IMR-90 (cell line): Measurements from ENCODE around the gene FNDC10. TPM values are rescaled to one million over a fixed set of nuclear protein-coding genes. Genes with fewer than 3 reads are reported as not detected.

Source experiments
- ATAC-seq: fragments of 200-7000 bp; cut with Tn5 transposase; 2 replicates; pipeline ENCODE4 v1.9.1; 2020; ENCODE audit warnings: low read depth, mild to moderate bottlenecking, moderate library complexity
- BruUV-seq: library from RNA; stranded (reverse); fragments of 400-500 nt; replicated peaks from 2 replicates; lab custom pipeline; 2021; lab: Mats Ljungman, UMichigan
- CTCF ChIA-PET: fragments of 300-600 bp; formaldehyde crosslinking; extraction: SDS; loops from one replicate; lab custom pipeline; 2021; ENCODE audit warnings: antibody characterized with exemption; lab: Yijun Ruan, JAX
- POLR2A ChIA-PET: fragments of 300-600 bp; sonication (Branson Sonifier 250); formaldehyde crosslinking; loops from one replicate; lab custom pipeline; 2022; ENCODE audit warnings: antibody characterized with exemption; ENCODE audit not compliant: unreplicated experiment; lab: Charles Lee
- DNase-seq: peaks from one replicate; pipeline ENCODE4 v3.0.0; 2013
- H2AFZ ChIP-seq: replicated peaks from 2 replicates; pipeline ENCODE3; 2013; ENCODE audit warnings: low read length, mild to moderate bottlenecking; ENCODE audit not compliant: poor library complexity
- H2AK5ac ChIP-seq: 2 replicates; pipeline ENCODE4 v1.6.1; 2013; ENCODE audit warnings: low read depth, low read length, inconsistent platforms
- H2AK9ac ChIP-seq: replicated peaks from 2 replicates; pipeline ENCODE3; 2013; ENCODE audit warnings: mild to moderate bottlenecking, low read depth, low read length, moderate library complexity; ENCODE audit not compliant: poor library complexity
- H2BK120ac ChIP-seq: 2 replicates; pipeline ENCODE4 v1.6.1; 2013; ENCODE audit warnings: low read depth, low read length, inconsistent platforms
- H2BK15ac ChIP-seq: 3 replicates; pipeline ENCODE4 v1.6.1; 2013; ENCODE audit warnings: low read depth, low read length, inconsistent platforms
- H2BK20ac ChIP-seq: 2 replicates; pipeline ENCODE4 v1.6.1; 2013; ENCODE audit warnings: low read depth, mild to moderate bottlenecking, inconsistent platforms, low read length, moderate library complexity
- H2BK5ac ChIP-seq: 2 replicates; pipeline ENCODE4 v1.6.1; 2013; ENCODE audit warnings: mild to moderate bottlenecking, low read depth, low read length, inconsistent platforms; ENCODE audit not compliant: poor library complexity, severe bottlenecking
- H3K14ac ChIP-seq: replicated peaks from 2 replicates; pipeline ENCODE4 v1.6.1; 2013; ENCODE audit warnings: low read depth, low read length, inconsistent platforms
- H3K18ac ChIP-seq: 2 replicates; pipeline ENCODE4 v1.6.1; 2013; ENCODE audit warnings: low read depth, low read length, control low read depth
- H3K23ac ChIP-seq: 2 replicates; pipeline ENCODE4 v1.6.1; 2013; ENCODE audit warnings: low read depth, low read length, inconsistent platforms
- H3K27ac ChIP-seq: 2 replicates; pipeline ENCODE4 v1.5.1; 2013; ENCODE audit warnings: mild to moderate bottlenecking, control low read depth, low read length; ENCODE audit not compliant: insufficient read depth
- H3K27me3 ChIP-seq: 2 replicates; pipeline ENCODE4 v1.6.1; 2013; ENCODE audit warnings: low read length; ENCODE audit not compliant: control insufficient read depth, insufficient read depth
- H3K36me3 ChIP-seq: 2 replicates; pipeline ENCODE4 v1.6.1; 2013; ENCODE audit warnings: low read length, mixed read lengths; ENCODE audit not compliant: control insufficient read depth, insufficient read depth
- H3K4ac ChIP-seq: 2 replicates; pipeline ENCODE4 v1.6.1; 2013; ENCODE audit warnings: low read depth, low read length, inconsistent platforms
- H3K4me1 ChIP-seq: 2 replicates; pipeline ENCODE4 v1.6.1; 2013; ENCODE audit warnings: low read length, mixed read lengths; ENCODE audit not compliant: control insufficient read depth, insufficient read depth
- H3K4me2 ChIP-seq: 2 replicates; pipeline ENCODE4 v1.6.1; 2013; ENCODE audit warnings: low read depth, mild to moderate bottlenecking, control low read depth, low read length, moderate library complexity
- H3K4me3 ChIP-seq: 2 replicates; pipeline ENCODE4 v1.5.1; 2013; ENCODE audit warnings: low read depth, mild to moderate bottlenecking, control low read depth, low read length, moderate library complexity; ENCODE audit not compliant: insufficient read depth
- H3K56ac ChIP-seq: 2 replicates; pipeline ENCODE4 v1.6.1; 2013; ENCODE audit warnings: low read length, inconsistent platforms; ENCODE audit not compliant: insufficient read depth; ENCODE audit errors: extremely low read depth
- H3K79me1 ChIP-seq, 2 experiments: 2 replicates each; pipeline ENCODE4 v1.6.1; 2013; ENCODE audit warnings: low read length in 2 of 2, inconsistent platforms in 1 of 2, low read depth in 1 of 2
- H3K9ac ChIP-seq: 2 replicates; pipeline ENCODE4 v1.6.1; 2013; ENCODE audit warnings: low read depth, low read length, control low read depth
- H3K9me1 ChIP-seq: 2 replicates; pipeline ENCODE4 v1.6.1; 2013; ENCODE audit warnings: low read length, inconsistent platforms; ENCODE audit not compliant: insufficient read depth
- H3K9me3 ChIP-seq: 2 replicates; pipeline ENCODE4 v1.6.1; 2013; ENCODE audit warnings: low read length; ENCODE audit not compliant: control insufficient read depth, insufficient read depth
- H4K20me1 ChIP-seq: 2 replicates; pipeline ENCODE4 v1.6.1; 2013; ENCODE audit warnings: low read length, inconsistent platforms; ENCODE audit not compliant: insufficient read depth
- H4K5ac ChIP-seq: 2 replicates; pipeline ENCODE4 v1.6.1; 2013; ENCODE audit warnings: mild to moderate bottlenecking, low read depth, low read length, control low read depth
- H4K8ac ChIP-seq, 2 experiments: 2 replicates each; pipeline ENCODE4 v1.6.1; 2013; ENCODE audit warnings: low read depth in 2 of 2, low read length in 2 of 2, control low read depth in 1 of 2, inconsistent platforms in 1 of 2
- H4K91ac ChIP-seq: 2 replicates; pipeline ENCODE4 v1.6.1; 2013; ENCODE audit warnings: low read depth, low read length, inconsistent platforms; ENCODE audit not compliant: insufficient read depth
- CEBPB ChIP-seq: IDR thresholded peaks from 2 replicates; pipeline ENCODE4 v1.6.1; 2012; ENCODE audit warnings: low read depth, low read length, improper control_type of control experiment
- CHD1 ChIP-seq: IDR thresholded peaks from 2 replicates; pipeline ENCODE4 v1.6.1; 2012; ENCODE audit warnings: low read depth, low read length, improper control_type of control experiment
- FOS ChIP-seq: fragments of 150-350 bp; IDR thresholded peaks from 2 replicates; pipeline ENCODE4 v1.6.1; 2016; ENCODE audit warnings: low read depth, low read length
- SMC3 ChIP-seq: fragments of 150-350 bp; IDR thresholded peaks from 2 replicates; pipeline ENCODE4 v1.6.1; 2016; ENCODE audit warnings: low read depth, mild to moderate bottlenecking, antibody characterized with exemption, low read length, moderate library complexity
- WGBS, 2 experiments: methylation state at CpG; one replicate each; pipeline versions ENCODE4 v1.1.5 to v1.1.7; 2013; ENCODE audit warnings: missing lambda C conversion rate in 2 of 2; ENCODE audit not compliant: insufficient read length in 1 of 2; ENCODE audit errors: extremely low coverage in 2 of 2; 5-methylcytosine and 5-hydroxymethylcytosine counted together
- dilution Hi-C: fragments of 300-500 bp; cut with HindIII; formaldehyde crosslinking; loops from one replicate; pipeline ENCODE4 v1.14.3; 2018; ENCODE audit warnings: low sequenced_read_pairs; ENCODE audit not compliant: unreplicated experiment
- in situ Hi-C: fragments of 300-500 bp; cut with MboI; formaldehyde crosslinking; loops from 3 replicates; pipeline ENCODE4 v1.14.3; 2019; ENCODE audit warnings: low sequenced_read_pairs, inconsistent platforms, mixed read lengths
- intact Hi-C: fragments of 100-400 bp; cut with micrococcal nuclease; formaldehyde crosslinking; loops from 2 replicates; pipeline ENCODE4 v1.10.0; 2022
- polyA plus RNA-seq, 3 experiments: library from polyadenylated mRNA; depleted of rRNA; stranded (reverse); fragments of >200 nt; gene quantifications; 2 replicates each; pipeline ENCODE4 v1.2.3, GENCODE V29; 2012; ENCODE audit warnings: low replicate concordance in 1 of 3
- total RNA-seq: library from RNA; depleted of rRNA; stranded (reverse); fragments of >200 nt; gene quantifications from 2 replicates; pipeline ENCODE4 v1.2.3, GENCODE V29; 2012
- TF ChIP-seq, protein P1 (sequence below): conservative IDR thresholded peaks from 2 replicates; pipeline ENCODE4 v1.5.1; 2012; ENCODE audit warnings: mild to moderate bottlenecking, low read depth, low read length, improper control_type of control experiment
- TF ChIP-seq, protein P2 (sequence below): fragments of 150-350 bp; IDR thresholded peaks from 2 replicates; pipeline ENCODE4 v1.6.1; 2016; ENCODE audit warnings: low read depth, mild to moderate bottlenecking, low read length, moderate library complexity, borderline replicate concordance
- TF ChIP-seq, protein P3 (sequence below): fragments of 150-350 bp; IDR thresholded peaks from 2 replicates; pipeline ENCODE4 v1.6.1; 2017; ENCODE audit warnings: mild to moderate bottlenecking, antibody characterized with exemption, low read length, low read depth

Gene FNDC10
- total and polyA plus RNA-seq, 2 of the 4 experiments (the other 2 are of a cell fraction) = 0.36 to 5.8 TPM

DNA sequence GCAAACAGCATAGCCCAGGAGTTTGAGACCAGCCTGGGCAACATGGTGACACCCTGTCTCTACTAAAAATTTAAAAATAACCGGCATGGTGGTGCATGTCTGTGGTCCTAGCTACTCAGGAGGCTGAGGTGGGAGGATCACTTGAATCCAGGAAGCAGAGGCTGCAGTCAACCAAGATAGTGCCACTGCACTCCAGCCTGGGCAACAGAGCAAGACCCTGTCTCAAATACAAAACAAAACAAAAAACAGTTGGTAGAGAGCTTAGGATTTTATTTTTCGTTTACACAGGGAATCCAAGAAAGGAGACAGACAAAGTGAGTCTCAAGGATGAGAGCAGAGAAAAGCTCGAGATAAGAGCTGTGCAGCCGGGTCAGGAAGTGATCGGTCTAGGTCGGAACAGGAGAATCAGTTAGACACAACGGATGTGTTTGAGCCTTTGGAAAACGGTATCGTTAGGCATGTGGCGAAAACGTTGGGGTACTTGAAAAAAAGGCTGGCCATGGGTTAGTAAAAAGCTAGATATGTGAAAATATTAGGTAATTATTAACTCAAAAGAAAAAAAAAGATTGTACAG lies 13.7 kb upstream of the FNDC10 start:
- Histone ChIP-seq H2BK20ac (no peak overlapping the region), H3K79me1 (peaks cover 19 to 44% of the 10 kb centered on the region in 2 experiments; a peak in 3 of 4 replicates), H2AFZ (no peak overlapping the region), H3K36me3 (peaks cover 8% of the 10 kb centered on the region; the same call in 1 of the 2 replicates), H3K9me3 (no peaks in the 10 kb centered on the region), H4K5ac (no peak overlapping the region), H4K91ac (peak overlapping the region; percentile 34; the same call in 1 of the 2 replicates), H3K9me1 (peaks cover 11% of the 10 kb centered on the region; the same call in 1 of the 2 replicates), H3K56ac (no peak overlapping the region), H3K4me1 (peaks cover 7% of the 10 kb centered on the region), H3K27ac (no peak overlapping the region), H3K4me3 (0 out of 2 replicates have a peak overlapping the region, but pooled peaks have one; percentile 71), H3K4ac (no peak overlapping the region), H2BK120ac (no peak overlapping the region), H2AK9ac (no peak overlapping the region), H2AK5ac (peak overlapping the region; percentile 40; the same call in 1 of the 2 replicates), H2BK5ac (no peak overlapping the region), H3K4me2 (peak overlapping the region; percentile 27), H3K18ac (no peak overlapping the region), H4K8ac (peak overlapping the region in 1 of 2 experiments; percentile 26; a peak in 1 of 4 replicates), H2BK15ac (no peak overlapping the region), H4K20me1 (peaks cover 31% of the 10 kb centered on the region), H3K9ac (peak overlapping the region; percentile 24; the same call in 1 of the 2 replicates), H3K27me3 (no peaks in the 10 kb centered on the region), H3K23ac (0 out of 2 replicates have a peak overlapping the region, but pooled peaks have one; percentile 8), H3K14ac (peak overlapping the region; percentile 72; the same call in 1 of the 2 replicates)
- BruUV-seq = TSS peak; percentile 51
- intact Hi-C loops = loop anchor here (2.0 kb wide), 1 partner anchor 45 kb away; the partner anchor contains the start of gene CDK11B
- WGBS, 2 experiments = 81% methylated on average over 7 of the region's 11 CpGs; no CpG with 5 or more reads in 1 of the 2 experiments
- ATAC-seq (no peak), DNase-seq (no peak)
- TF ChIP-seq CEBPB (no peak), SMC3 (no peak), CHD1 (no peak), FOS (no peak)
- TF ChIP-seq, protein P1, sequence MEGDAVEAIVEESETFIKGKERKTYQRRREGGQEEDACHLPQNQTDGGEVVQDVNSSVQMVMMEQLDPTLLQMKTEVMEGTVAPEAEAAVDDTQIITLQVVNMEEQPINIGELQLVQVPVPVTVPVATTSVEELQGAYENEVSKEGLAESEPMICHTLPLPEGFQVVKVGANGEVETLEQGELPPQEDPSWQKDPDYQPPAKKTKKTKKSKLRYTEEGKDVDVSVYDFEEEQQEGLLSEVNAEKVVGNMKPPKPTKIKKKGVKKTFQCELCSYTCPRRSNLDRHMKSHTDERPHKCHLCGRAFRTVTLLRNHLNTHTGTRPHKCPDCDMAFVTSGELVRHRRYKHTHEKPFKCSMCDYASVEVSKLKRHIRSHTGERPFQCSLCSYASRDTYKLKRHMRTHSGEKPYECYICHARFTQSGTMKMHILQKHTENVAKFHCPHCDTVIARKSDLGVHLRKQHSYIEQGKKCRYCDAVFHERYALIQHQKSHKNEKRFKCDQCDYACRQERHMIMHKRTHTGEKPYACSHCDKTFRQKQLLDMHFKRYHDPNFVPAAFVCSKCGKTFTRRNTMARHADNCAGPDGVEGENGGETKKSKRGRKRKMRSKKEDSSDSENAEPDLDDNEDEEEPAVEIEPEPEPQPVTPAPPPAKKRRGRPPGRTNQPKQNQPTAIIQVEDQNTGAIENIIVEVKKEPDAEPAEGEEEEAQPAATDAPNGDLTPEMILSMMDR = no peak
- TF ChIP-seq, protein P2, sequence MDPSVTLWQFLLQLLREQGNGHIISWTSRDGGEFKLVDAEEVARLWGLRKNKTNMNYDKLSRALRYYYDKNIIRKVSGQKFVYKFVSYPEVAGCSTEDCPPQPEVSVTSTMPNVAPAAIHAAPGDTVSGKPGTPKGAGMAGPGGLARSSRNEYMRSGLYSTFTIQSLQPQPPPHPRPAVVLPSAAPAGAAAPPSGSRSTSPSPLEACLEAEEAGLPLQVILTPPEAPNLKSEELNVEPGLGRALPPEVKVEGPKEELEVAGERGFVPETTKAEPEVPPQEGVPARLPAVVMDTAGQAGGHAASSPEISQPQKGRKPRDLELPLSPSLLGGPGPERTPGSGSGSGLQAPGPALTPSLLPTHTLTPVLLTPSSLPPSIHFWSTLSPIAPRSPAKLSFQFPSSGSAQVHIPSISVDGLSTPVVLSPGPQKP = no peak
- TF ChIP-seq, protein P3, sequence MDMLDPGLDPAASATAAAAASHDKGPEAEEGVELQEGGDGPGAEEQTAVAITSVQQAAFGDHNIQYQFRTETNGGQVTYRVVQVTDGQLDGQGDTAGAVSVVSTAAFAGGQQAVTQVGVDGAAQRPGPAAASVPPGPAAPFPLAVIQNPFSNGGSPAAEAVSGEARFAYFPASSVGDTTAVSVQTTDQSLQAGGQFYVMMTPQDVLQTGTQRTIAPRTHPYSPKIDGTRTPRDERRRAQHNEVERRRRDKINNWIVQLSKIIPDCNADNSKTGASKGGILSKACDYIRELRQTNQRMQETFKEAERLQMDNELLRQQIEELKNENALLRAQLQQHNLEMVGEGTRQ = no peak
- dilution Hi-C loops = no loop called here
- POLR2A ChIA-PET = interaction anchor here (0.6 kb wide), 1 partner anchor 11 kb away, joined by 3 read pairs; no protein-coding TSS in a partner anchor
- CTCF ChIA-PET = no interaction called here
- in situ Hi-C loops = no loop called here
